HG03439 (cell line): ENCODE results near the gene HGD.
"Not testable (repeated sequence)": the region's sequence is repeated elsewhere in the genome, so short reads cannot be mapped to it uniquely, and the experiment has no call there.

Experiments used
- ATAC-seq: cut with Tn5 transposase; IDR thresholded peaks from one replicate; pipeline ENCODE4 v1.9.1; 2021; ENCODE audit warnings: mild to moderate bottlenecking, moderate library complexity; ENCODE audit not compliant: unreplicated experiment

Gene HGD, protein sequence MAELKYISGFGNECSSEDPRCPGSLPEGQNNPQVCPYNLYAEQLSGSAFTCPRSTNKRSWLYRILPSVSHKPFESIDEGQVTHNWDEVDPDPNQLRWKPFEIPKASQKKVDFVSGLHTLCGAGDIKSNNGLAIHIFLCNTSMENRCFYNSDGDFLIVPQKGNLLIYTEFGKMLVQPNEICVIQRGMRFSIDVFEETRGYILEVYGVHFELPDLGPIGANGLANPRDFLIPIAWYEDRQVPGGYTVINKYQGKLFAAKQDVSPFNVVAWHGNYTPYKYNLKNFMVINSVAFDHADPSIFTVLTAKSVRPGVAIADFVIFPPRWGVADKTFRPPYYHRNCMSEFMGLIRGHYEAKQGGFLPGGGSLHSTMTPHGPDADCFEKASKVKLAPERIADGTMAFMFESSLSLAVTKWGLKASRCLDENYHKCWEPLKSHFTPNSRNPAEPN

DNA sequence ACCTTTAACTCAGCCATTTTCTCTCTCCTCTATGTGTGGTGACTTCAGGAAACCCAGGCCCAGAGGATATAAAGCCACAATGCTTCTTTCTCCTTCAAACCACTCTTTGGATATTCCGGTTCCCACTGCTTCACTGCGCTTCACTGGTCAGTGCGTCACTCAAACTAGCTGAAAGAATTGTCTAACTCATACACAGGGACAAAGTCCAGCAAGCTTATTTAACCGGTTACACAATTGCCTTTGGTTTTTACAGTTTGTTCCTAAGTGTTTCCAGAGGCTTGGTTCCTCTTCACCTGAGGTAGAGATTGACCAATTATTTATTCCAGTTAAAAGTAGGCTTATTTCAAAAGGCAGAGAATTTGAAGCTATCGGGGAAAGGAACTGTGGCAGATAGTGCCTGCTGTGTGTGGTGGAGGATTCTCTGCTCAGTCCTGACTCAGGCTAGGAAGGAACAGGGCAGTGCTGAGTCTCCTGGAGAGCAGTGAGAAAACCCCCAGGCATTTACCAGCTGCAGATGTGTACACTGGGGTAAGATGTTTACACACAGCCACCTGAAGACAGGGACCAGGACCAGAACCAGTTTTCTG, at the start of gene HGD:
TSS of gene HGD (minus strand) at position 145 of the 587 bp plus-strand sequence. CDS start at position 17, 128 bp downstream.
- ATAC-seq = no peak

DNA sequence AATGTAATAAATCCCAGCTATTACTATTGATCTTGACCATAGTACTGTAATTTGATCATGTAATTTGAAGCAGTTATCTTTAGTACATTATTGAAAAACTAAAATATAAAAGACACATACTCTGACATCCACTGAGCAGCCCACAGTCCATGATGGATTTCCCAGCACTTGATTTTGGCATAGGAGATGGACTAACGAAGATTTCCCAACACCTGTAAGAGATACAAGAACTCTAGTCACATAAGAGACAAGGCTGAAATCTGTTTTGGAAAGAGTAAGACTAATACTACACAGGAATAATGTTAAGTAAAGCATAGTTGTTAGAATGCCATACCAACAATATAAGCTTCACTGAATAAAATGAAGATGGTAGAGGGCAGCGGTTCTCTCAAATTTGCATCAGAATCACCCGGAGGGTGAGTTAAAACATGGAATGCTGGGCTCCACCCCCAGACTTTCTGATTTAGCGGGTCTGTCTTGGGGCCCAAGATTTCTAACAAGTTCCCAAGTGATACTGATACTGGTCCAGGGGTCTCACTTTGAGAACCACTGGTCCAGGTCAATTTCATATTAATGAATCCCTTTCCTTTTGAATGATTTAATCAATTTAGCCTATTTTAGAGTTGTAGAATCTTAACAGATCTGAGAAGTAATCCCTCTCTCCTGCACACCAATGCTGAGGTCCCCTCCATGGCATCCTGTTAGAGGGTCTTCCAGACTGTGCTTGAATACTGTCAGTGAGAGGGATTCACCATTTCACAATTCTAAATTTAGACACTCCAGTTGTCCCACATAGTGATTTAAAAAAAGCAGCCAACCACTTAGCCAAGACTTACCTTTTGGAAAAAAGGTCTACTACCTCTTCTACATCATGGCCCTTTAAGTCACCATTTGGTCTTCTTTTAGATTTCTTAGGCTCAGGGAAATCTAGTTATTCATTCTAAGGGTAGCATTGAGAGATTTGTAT, 48.8 kb upstream of the HGD start:
- no peak for ATAC-seq

DNA sequence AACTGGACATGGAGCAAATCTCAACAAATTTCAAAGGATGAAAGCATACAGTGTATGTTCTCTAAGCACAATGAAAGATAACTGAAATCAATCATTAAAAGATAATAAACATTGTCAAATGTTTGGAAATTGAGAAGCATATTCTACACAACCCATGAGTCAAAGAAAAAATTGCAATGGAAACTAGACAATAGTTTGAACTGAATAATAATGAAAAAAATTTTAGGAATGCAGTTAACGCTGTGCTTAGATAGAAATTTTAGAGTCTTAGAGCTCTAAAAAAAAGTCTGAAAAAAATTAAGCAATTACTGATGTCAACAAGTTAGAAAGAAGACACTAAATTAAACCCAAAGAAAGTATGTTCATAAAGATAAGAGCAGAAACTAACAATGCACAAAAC, 44.8 kb upstream of the HGD start:
- no peak for ATAC-seq

DNA sequence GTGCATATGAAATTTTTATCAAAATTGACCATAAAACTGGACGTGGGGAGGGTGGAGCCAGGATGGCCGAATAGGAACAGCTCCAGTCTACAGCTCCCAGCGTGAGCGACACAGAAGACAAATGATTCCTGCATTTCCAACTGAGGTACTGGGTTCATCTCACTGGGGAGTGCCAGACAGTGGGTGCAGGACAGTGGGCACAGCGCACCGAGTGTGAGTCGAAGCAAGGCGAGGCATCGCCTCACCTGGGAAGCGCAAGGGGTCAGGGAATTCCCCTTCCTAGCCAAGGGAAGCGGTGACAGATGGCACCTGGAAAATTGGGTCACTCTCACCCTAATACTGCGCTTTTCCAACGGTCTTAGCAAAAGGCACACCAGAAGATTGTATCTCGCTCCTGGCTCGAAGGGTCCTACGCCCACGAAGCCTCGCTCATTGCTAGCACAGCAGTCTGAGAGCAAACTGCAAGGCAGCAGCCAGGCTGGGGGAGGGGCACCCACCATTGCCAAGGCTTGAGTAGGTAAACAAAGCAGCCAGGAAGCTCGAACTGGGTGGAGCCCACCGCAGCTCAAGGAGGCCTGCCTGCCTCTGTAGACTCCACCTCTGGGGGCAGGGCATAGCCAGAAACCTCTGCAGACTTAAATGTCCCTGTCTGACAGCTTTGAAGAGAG, 37.3 kb upstream of the HGD start:
- not testable (repeated sequence) for ATAC-seq

DNA sequence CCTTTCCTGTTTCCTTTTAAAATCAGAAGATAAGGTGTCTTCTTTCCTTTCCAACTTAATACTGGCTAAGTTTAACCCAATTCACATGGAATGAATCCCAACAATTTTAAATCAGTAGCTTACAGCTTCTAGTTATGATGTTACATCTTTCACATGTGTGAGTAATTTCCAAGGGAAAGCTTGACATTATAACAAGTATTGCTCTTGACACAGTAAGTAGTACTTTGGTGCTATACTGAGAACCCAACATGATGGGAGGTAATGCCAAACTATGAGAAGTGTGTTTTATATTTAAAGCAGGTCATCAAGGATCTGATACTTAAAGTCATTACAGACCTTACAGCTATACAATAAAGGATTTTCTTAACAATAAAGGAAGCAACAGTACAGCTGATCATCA, 31.2 kb upstream of the HGD start:
- ATAC-seq = no peak

DNA sequence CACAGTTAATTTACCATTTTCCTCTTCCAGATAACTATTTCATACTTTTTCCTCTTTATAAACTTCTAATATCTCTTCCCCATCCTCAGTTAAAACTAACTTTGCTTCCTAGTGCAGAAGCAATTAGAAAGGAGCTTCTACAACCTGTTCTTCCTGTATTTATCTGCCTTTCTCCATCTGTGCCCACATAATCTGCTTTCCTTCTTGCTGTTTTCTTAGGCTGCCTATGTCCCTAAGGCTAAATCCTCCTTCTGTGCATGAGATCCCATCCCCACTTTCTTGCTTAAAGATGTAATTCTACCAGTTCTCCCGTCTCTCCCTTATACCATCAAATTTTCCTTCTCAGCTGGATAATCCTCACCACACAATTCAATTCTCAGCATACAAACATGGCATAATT, 28.3 kb upstream of the HGD start:
- no peak for ATAC-seq

DNA sequence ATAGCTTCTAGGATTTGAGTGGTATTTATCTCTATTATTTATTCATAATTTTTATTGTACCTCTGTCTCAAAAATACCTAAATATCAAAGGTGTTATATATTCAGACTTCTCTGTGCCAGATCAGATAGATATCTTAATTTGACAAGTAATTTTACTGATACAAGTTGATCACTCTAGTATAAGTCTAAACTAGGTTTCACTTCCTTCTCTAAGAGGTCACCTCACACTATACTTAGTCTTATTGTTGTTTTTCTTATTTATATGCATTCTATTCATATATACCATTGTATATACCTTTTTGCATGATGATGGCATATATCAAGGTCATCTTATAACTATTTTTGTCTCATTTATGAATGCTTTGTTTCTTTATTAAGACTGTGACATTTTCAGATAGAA, 26.4 kb upstream of the HGD start:
- no peak for ATAC-seq

DNA sequence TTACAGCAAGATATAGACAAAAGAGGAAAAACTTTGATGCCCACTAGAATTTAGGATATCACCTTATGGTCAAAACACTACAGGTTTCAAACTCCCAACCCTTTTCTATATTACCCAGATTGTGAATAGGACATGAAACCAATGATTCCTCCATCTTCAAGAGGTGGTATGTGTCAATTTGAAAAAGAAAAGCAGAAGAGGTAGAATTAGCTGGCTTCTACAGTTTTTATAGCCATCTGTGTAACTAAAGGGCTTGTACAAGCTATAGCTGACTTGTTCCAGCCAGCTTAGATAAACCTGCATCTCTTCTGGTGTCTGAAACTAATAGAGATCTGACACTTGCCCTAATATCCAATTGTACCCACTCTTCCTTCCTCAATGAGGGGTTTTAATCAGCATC, 24.9 kb upstream of the HGD start:
- no peak for ATAC-seq

DNA sequence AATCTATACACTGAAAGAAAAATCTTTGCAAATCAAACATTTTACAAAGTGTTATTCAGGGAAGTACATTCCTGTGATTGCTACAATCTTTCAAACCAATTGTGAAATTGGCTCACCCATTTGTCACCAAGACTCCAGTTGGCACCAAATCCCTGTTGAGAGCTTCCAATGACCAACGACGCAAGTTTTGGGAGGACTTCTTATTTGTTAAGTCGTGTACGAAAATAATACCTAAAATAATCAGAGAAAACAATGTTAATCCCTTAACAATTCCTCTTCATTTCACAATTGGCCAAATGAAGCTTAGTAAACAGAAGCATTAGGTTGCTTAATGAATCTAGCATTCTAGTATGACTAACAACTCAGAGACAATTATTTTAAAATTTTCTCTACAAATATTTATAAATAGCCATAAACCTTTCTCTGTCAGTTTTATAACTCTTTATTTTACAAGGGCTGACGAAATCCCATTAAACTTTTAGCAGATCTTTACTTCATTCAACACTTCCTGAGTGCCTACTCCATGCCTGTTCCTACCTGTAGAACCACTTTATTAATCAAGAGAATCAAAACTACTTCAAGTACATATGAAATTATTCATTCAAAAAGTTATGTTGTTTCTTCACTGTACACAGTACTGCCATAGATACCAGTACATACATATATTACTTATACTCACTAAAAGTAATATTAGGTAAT, 24.0 kb upstream of the HGD start:
- ATAC-seq = no peak

DNA sequence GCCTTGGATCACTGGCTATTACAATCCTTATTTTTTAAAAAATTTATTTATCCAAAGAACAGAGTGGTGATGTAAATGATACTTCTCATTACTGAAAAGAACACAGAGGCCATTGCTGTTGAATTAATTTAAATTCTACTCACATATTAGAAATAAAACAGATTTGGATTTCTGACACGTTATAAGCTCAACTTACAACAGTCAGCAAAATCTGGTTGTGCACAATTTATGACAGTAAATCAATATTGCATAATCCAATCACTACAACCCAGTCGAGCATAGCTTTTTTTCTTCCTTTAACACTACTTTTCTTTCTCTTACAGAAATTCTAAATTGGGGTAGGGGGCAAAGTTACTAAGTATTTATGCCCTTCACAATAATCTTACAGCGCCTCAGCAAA, 17.3 kb upstream of the HGD start:
- no peak for ATAC-seq

DNA sequence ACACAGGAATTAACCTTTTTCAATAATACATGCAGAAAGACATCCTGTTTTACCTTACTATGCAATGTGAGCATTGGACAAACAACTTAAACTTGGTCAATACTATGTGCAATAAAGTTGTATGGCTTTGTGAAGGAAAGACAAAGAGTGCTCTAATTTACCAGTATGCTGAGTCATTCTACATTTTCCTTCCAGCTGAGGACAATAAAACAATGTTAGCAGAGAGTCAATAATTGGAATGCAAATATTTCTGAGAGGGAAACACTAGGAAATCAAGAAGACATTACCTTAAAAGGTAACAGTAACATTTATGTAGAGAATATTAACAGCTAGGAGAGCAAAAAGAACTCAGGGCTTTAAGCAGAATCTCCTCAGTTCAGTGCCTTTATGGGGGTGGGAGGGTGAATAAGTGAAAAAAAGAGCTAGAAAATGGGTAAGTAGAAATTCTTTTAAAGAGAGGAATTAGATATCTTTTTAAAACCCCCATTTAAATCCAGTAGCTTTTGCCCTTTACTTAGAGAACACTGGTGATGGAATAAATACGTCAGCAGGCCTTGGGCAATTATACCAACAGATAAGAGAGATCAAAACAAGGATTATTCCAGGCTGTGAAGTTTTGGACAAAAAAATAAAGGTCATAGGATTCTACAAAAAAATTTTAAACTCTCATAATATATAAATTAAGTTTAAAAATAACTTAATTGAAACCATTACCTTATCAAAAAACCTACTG, 11.6 kb upstream of the HGD start:
- no peak for ATAC-seq

DNA sequence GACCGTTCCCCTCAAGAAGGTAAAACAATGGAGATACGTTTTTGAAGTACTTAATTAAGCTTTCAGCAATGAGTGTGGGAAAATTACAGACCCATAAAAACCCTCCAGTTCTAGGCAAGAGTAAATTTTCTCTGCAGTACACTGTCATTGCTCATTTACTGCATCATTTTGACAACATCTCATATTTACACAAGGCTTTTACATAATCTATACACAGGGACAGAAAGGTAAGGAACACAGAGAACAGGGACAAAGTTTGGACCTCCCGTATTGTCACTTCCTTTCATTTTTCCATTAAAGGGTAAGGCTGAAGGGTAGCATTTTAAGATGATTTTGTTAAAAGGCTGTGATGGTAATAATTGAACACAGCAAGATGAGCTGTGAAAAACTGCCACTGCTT, 7.4 kb upstream of the HGD start:
- ATAC-seq = no peak

DNA sequence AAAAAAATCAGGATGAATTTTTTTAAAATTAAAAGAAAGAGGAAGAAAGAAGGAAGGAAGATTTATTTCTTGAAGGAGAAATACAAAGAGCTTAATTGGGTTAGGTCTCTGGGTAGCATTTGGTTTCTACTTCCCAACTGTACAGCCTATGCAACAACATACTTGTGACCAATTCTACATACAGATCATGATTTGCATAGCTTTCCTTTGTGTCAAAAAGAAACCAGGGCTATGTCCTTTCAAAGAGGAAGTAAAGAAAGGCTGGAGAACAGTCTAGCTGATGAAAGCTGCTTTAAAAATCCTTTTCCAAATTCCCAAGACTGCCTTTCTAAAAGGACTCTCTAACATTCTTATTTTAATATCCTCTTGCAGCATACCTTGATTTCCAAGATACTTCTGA, 6.1 kb upstream of the HGD start:
- ATAC-seq = peak; percentile 91

DNA sequence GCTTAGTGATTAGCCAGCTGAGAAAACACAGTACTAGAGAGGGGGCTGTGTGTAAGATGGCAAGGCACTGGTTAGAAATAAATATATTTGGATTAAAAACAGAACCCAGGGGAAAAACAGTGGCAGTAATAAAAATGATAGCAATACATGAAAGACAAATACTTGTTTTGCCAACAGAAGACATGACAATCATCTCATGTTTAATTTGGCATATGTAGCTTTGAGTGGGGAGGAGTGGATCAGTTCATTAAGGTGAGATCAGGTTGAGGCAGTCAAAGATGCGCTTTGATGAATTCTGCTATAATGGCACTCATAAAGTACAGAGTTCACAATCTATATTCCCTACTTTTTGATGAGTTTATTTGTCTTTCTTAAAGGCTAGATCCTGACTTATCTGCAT, 3.4 kb upstream of the HGD start:
- ATAC-seq = no peak

DNA sequence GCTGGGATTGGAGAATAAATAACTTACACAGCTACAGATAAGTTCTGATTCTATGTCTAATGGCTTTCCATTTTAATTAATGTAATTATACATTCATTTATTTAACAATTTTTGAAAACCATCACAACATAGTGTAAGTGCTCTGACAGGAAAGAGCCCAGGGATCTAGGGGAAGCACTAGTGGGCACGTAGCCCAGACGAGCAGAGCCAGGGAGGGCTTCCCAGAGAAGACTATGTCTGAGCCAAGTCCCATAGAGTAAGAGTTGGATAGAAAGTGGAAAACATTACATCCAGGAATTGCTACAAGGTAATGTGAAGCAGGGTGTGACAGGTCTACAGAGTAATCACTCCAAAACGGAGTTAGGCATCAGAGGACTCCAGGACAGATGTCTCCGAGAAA, 2.9 kb upstream of the HGD start:
- ATAC-seq = no peak

DNA sequence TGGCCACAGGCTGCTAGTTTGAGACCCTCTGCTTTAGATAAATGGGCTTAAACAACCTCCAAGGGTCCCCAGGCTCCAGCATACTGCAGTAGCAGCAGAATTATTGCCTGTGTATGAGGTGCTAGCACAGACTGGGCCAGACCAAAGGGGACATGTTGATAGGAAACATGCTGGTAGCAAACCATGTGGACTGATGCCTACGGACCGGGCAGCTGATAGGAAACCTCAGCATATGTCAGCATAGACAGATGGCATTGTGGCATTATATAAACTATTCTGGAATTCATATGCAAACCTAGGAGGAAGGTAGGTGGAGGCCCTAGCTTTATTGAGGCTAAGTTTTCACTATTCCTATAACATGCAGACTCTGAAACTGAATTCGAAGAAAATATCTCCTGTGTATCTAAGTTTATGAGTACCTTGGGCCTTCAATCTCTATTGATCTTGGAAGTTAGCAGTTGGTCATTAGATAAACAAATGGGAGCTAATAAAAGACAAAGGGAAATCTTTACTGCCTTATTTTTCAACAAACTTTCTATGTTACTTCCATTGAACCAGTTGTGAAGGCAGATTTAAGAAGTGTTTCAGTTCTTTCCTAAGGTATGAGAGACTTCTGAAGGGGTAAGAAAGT, 1.7 kb upstream of the HGD start:
- ATAC-seq = no peak

DNA sequence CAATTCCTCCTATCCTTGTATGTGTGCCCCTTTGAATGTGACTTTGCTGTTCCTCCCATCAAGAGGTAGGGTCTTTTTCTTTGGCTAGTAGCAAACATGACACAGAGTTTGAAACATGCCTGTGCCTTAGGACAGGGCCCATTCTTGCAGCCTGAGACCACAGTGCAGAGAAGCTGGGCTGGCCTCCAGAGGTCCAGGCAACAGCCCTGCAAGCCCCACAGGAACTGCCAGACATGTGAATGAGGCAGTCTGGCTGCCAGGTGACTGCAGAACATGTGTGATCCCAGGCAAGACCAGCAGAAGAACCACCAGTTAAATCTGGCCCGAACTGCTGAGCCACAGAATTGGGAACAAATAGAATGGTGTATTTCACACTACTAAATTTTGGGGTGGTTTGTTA, 1.2 kb upstream of the HGD start:
- no peak for ATAC-seq

DNA sequence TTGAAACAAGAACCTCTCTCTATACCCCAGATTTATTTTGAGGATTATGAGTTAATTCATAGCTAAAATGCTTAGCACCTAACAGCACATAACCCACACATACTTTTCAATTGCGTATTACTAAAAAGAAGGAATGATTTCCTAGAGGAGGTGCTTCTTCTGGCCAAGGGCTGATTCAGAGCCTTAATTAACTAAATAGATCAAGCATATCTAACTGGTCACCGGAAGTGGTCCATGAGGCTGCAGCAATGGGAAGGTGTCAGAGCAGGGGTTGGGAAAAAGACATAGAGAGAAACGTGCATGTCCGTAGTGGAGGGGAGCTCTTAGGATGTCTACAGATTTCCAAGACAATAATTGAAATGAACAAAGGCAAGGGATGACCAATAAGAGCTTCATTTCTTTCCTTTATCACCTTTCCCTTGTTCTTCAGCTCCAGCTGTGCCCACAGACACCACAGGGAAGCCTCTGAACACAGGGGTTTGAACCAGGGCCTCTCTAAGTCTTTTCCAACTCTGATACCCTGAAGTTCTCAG, 467 bp downstream of the HGD start:
- no peak for ATAC-seq

DNA sequence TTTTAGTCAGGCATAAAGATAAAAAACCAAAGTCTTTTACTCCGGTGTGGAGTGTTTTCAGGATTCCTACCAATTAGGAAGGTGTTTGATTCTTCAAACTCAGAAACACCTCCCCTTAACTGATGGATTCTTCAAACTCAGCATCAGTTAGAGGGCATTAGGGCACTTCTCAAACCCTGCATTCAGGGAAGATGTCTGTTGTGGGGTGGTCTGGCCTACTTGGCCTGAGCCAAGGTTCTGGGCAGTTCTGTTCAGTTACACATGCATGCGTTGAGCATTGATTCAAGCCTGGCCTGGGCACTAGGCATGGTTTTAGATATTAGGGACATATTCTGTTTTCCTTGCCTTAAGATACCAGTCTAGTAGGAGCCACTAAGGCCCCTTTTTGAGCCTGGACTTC, 1.0 kb downstream of the HGD start:
- no peak for ATAC-seq
